K562 (cell line): ENCODE results near the gene METRN. TPM values are rescaled to one million over a fixed set of nuclear protein-coding genes. Genes with fewer than 3 reads are reported as not detected.

Source experiments
- ATF1 ChIP-seq, 2 experiments: fragments of 450-650 bp in 1 of 2; IDR thresholded peaks; 2 replicates each; pipeline ENCODE4 v1.6.1; 2016; ENCODE audit warnings: missing compliant biosample characterization in 1 of 2, missing genetic modification characterization in 1 of 2
- BDP1 ChIP-seq: IDR thresholded peaks from 3 replicates; pipeline ENCODE4 v1.6.1; 2011; ENCODE audit not compliant: insufficient read length, insufficient read depth
- BRD4 ChIP-seq: fragments of 200-600 bp; sonication (generic); IDR thresholded peaks from 2 replicates; pipeline ENCODE4 v1.6.1; 2017; ENCODE audit warnings: inconsistent platforms
- CSDE1 ChIP-seq, 2 experiments: fragments of 450-650 bp; IDR thresholded peaks; 2 replicates each; pipeline ENCODE4 v1.6.1; 2016; ENCODE audit warnings: mild to moderate bottlenecking in 1 of 2
- CTBP1 ChIP-seq: fragments of 450-650 bp; IDR thresholded peaks from 2 replicates; pipeline ENCODE4 v1.6.1; 2016; ENCODE audit warnings: borderline replicate concordance
- GATAD2A ChIP-seq: fragments of 450-650 bp; IDR thresholded peaks from 2 replicates; pipeline ENCODE4 v1.6.1; 2017
- HMG20A ChIP-seq: fragments of 450-650 bp; formaldehyde crosslinking; conservative IDR thresholded peaks from 2 replicates; pipeline ENCODE4 v1.4.0; 2020; ENCODE audit warnings: mild to moderate bottlenecking, mixed read lengths
- HMG20B ChIP-seq: fragments of 250-450 bp; sonication (Bioruptor Pico); IDR thresholded peaks from 2 replicates; pipeline ENCODE4 v1.5.0; 2021; ENCODE audit warnings: mild to moderate bottlenecking
- HNRNPUL1 ChIP-seq: fragments of 200-400 bp; formaldehyde crosslinking; IDR thresholded peaks from 2 replicates; pipeline ENCODE4 v1.6.1; 2017; ENCODE audit warnings: low read length
- KLF10 ChIP-seq: fragments of 250-450 bp; sonication (Bioruptor Pico); IDR thresholded peaks from 2 replicates; pipeline ENCODE4 v1.6.1; 2021; ENCODE audit warnings: matching md5 sums
- POLR2A ChIP-seq: fragments of 450-650 bp; conservative IDR thresholded peaks from 2 replicates; pipeline ENCODE4 v1.6.1; 2016
- POLR2AphosphoS5 ChIP-seq: IDR thresholded peaks from 2 replicates; pipeline ENCODE4 v1.6.1; 2011; ENCODE audit warnings: mild to moderate bottlenecking, low read depth, low read length, moderate library complexity; ENCODE audit not compliant: control insufficient read depth, insufficient read depth
- PTBP1 ChIP-seq: fragments of 200-400 bp; formaldehyde crosslinking; IDR thresholded peaks from 2 replicates; pipeline ENCODE4 v1.6.1; 2017; ENCODE audit warnings: low read depth, low read length
- SMAD4 ChIP-seq: fragments of 250-450 bp; sonication (Bioruptor Pico); conservative IDR thresholded peaks from 2 replicates; pipeline ENCODE4 v1.8.0; 2021; ENCODE audit warnings: inconsistent platforms, mild to moderate bottlenecking, moderate library complexity
- SP2 ChIP-seq: IDR thresholded peaks from 2 replicates; pipeline ENCODE4 v1.6.1; 2011; ENCODE audit warnings: mild to moderate bottlenecking, low read depth, low read length, moderate library complexity; ENCODE audit not compliant: poor library complexity, severe bottlenecking; ENCODE audit errors: extremely low read depth
- STAG1 ChIP-seq: sonication (generic); formaldehyde crosslinking; IDR thresholded peaks from 2 replicates; pipeline ENCODE4 v1.5.0; 2020; ENCODE audit warnings: missing genetic modification reagents, borderline replicate concordance
- TCF7 ChIP-seq: sonication (generic); IDR thresholded peaks from 2 replicates; pipeline ENCODE4 v1.6.1; 2016; ENCODE audit warnings: antibody characterized with exemption, borderline replicate concordance
- ZNF121 ChIP-seq: sonication (generic); formaldehyde crosslinking; conservative IDR thresholded peaks from 2 replicates; pipeline ENCODE4 v1.8.0; 2022; ENCODE audit warnings: missing genetic modification reagents
- ZNF277 ChIP-seq: fragments of 250-450 bp; sonication (Bioruptor Pico); IDR thresholded peaks from 2 replicates; pipeline ENCODE4 v1.8.0; 2022; ENCODE audit warnings: inconsistent platforms, mild to moderate bottlenecking, moderate library complexity, borderline replicate concordance
- ZNF316 ChIP-seq: fragments of 450-650 bp; IDR thresholded peaks from 2 replicates; pipeline ENCODE4 v1.6.1; 2016
- ZNF518B ChIP-seq: fragments of 250-450 bp; sonication (Bioruptor Pico); IDR thresholded peaks from 2 replicates; pipeline ENCODE4 v1.5.0; 2021; ENCODE audit warnings: mild to moderate bottlenecking, moderate library complexity
- ZNF57 ChIP-seq: fragments of 450-650 bp; formaldehyde crosslinking; IDR thresholded peaks from 2 replicates; pipeline ENCODE4 v1.4.0; 2020; ENCODE audit warnings: mild to moderate bottlenecking, moderate library complexity
- ZNF586 ChIP-seq: fragments of 450-650 bp; formaldehyde crosslinking; conservative IDR thresholded peaks from 2 replicates; pipeline ENCODE4 v1.4.0; 2020; ENCODE audit warnings: mild to moderate bottlenecking, moderate library complexity
- ZNF79 ChIP-seq: fragments of 250-450 bp; sonication (Bioruptor Pico); IDR thresholded peaks from 2 replicates; pipeline ENCODE4 v1.4.0; 2020; ENCODE audit warnings: low read depth, mild to moderate bottlenecking, moderate library complexity
- polyA plus RNA-seq, 8 experiments: library from polyadenylated mRNA; depleted of rRNA in 4 of 8; stranded (reverse) in 5 of 8; unstranded in 3 of 8; fragments of >200 nt; fragmentation: Nextera tagmentation in 2 of 8; fragmentation: Illumina TruSeq in 1 of 8; extraction: Ambion mirVana in 2 of 8; extraction: Trizol in 1 of 8; gene quantifications; 2 replicates each; pipeline versions ENCODE4 v1.2.1 to v1.2.3, GENCODE V29; 2011 to 2014; ENCODE audit warnings: inconsistent platforms in 1 of 8, missing spikeins in 1 of 8
- total RNA-seq, 7 experiments: library from RNA; depleted of rRNA in 6 of 7; stranded (reverse); fragments of >200 nt in 6 of 7; fragmentation: Illumina TruSeq in 2 of 7; extraction: Trizol in 2 of 7; gene quantifications; 2 replicates each; pipeline versions ENCODE4 v1.2.1 to v1.2.3, GENCODE V29; 2011 to 2021; ENCODE audit warnings: low replicate concordance in 1 of 7
- TF ChIP-seq, protein P1 (sequence below): fragments of 200-800 bp; sonication (Bioruptor generic); IDR thresholded peaks from 2 replicates; pipeline ENCODE4 v1.6.1; 2017; ENCODE audit warnings: missing genetic modification characterization, missing compliant biosample characterization

The METRN gene
- total and polyA plus RNA-seq, 9 of the 15 experiments (the other 6 are each of a cell fraction or from before 2014, with no cell fraction given): 0.20 to 89.8 (median 15.4) TPM

DNA sequence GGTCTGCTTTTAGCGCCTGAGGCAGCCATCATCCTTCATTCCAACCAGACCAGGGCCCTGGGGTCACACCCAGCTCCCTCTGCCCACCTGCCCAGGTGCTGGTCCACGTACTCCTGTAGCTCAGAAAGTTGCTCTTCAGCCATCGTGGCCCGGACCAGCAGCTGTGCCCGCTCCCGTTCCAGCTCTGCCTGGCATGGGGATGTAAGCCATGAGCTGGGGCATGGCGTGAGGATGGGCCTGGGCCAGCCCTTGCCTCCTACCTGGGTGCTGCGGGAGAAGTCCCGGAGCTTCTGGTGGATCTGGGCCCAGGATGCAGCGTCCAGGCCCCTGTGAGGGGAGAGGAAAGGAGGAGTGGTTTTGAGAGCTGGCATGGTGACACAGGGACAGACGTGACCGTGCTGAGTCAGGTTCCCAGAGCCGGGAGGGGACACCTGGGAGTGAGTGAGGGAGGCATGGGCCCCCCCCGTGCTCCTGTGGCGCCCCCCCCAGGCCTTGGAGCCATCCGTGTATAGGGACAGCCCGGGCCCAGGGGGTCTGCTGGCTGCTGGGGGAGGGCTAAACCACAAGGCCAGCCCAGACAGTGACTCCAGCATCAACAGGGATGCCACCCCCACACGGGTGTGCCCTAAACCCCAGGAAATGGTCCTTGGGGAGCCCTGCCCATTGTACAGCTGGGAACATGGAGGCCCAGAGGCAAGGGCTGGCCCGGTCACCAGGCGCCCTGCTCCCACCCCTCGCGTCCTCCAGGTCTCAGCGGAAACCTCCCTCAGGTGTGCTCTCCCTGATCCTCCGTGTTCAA is 8.1 kb downstream of the METRN start (continued):
- TF ChIP-seq SP2: no peak
- TF ChIP-seq POLR2AphosphoS5: peak; percentile 8; the same call in 1 of the 2 replicates
- no peak for TF ChIP-seq CTBP1
- no peak for TF ChIP-seq ZNF121 (CRISPR knock-in tag)
- TF ChIP-seq STAG1 (CRISPR knock-in tag): no peak
- TF ChIP-seq HNRNPUL1: no peak
- no peak for TF ChIP-seq BRD4
- no peak for TF ChIP-seq ZNF518B (CRISPR knock-in tag)
- no peak for TF ChIP-seq HMG20A (CRISPR knock-in tag)
- TF ChIP-seq POLR2A: peak; percentile 64
- no peak for TF ChIP-seq HMG20B (CRISPR knock-in tag)
- no peak for TF ChIP-seq ZNF586 (CRISPR knock-in tag)
- no peak for TF ChIP-seq TCF7
- peak; percentile 78 for TF ChIP-seq ZNF316
- no peak for TF ChIP-seq ZNF57 (CRISPR knock-in tag)
- TF ChIP-seq, protein P1, sequence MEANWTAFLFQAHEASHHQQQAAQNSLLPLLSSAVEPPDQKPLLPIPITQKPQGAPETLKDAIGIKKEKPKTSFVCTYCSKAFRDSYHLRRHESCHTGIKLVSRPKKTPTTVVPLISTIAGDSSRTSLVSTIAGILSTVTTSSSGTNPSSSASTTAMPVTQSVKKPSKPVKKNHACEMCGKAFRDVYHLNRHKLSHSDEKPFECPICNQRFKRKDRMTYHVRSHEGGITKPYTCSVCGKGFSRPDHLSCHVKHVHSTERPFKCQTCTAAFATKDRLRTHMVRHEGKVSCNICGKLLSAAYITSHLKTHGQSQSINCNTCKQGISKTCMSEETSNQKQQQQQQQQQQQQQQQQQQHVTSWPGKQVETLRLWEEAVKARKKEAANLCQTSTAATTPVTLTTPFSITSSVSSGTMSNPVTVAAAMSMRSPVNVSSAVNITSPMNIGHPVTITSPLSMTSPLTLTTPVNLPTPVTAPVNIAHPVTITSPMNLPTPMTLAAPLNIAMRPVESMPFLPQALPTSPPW (CRISPR knock-in tag): peak; percentile 18; the same call in 1 of the 2 replicates
- no peak for TF ChIP-seq ZNF79 (CRISPR knock-in tag)
- no peak for TF ChIP-seq SMAD4 (CRISPR knock-in tag)
- no peak for TF ChIP-seq GATAD2A
- TF ChIP-seq CSDE1 (IDR thresholded peaks at IDR 0.05): no peak
- no peak for TF ChIP-seq ZNF277 (CRISPR knock-in tag)
- TF ChIP-seq PTBP1: no peak
- TF ChIP-seq ATF1 (CRISPR knock-in tag; IDR thresholded peaks at IDR 0.05): no peak
- no peak for TF ChIP-seq ATF1 (tag; IDR thresholded peaks at IDR 0.05)
- TF ChIP-seq KLF10: no peak
- TF ChIP-seq BDP1: no peak
